ENCODE results near the gene SALL1.

SALL1 gene

GRCh38 chr16:51113236-51114125 lies 37.6 kb downstream of the SALL1 start:
- TF ChIP-seq CTCF (conservative IDR thresholded peaks at IDR 0.05; ENCODE audit: low read length), result no peak
- no peak overlapping the region for H3K4me3 ChIP-seq (ENCODE audit: low read length)
- DNase-seq (ENCODE audit: low read depth), result no peak

- no peak overlapping the region for H3K4me3 ChIP-seq (ENCODE audit: low read length)
- no peak for DNase-seq (ENCODE audit: low read depth)
- TF ChIP-seq CTCF (conservative IDR thresholded peaks at IDR 0.05; ENCODE audit: low read length), result no peak
Observed at GRCh38 chr16:51112323-51112722, 38.7 kb downstream of the SALL1 start.

- TF ChIP-seq CTCF (conservative IDR thresholded peaks at IDR 0.05; ENCODE audit: low read length), result no peak
- DNase-seq (ENCODE audit: low read depth), result no peak
Observed at GRCh38 chr16:51111759-51112158, 39.3 kb downstream of the SALL1 start.

GRCh38 chr16:51110700-51111157 lies 40.3 kb downstream of the SALL1 start:
- H3K4me3 ChIP-seq (ENCODE audit: low read length), result no peak overlapping the region
- no peak for DNase-seq (ENCODE audit: low read depth)
- TF ChIP-seq CTCF (conservative IDR thresholded peaks at IDR 0.05; ENCODE audit: low read length), result no peak

More at GRCh38 chr16:51111759-51112158, 39.3 kb downstream of the SALL1 start:
- H3K4me3 ChIP-seq (ENCODE audit: low read length), result no peak overlapping the region

GRCh38 chr16:51109173-51109572 lies 41.9 kb downstream of the SALL1 start:
- no peak for DNase-seq (ENCODE audit: low read depth)
- H3K4me3 ChIP-seq (ENCODE audit: low read length), result no peak overlapping the region
- TF ChIP-seq CTCF (conservative IDR thresholded peaks at IDR 0.05; ENCODE audit: low read length), result no peak

GRCh38 chr16:51107742-51108141 lies 43.3 kb downstream of the SALL1 start:
- DNase-seq (ENCODE audit: low read depth), result no peak
- H3K4me3 ChIP-seq (ENCODE audit: low read length), result no peak overlapping the region
- no peak for TF ChIP-seq CTCF (conservative IDR thresholded peaks at IDR 0.05; ENCODE audit: low read length)

- no peak for TF ChIP-seq CTCF (conservative IDR thresholded peaks at IDR 0.05; ENCODE audit: low read length)
- H3K4me3 ChIP-seq (ENCODE audit: low read length), result no peak overlapping the region
- no peak for DNase-seq (ENCODE audit: low read depth)
Observed at GRCh38 chr16:51106535-51106934, 44.5 kb downstream of the SALL1 start.

Data from AG10803 (cell line).